A549 (cell line): Measurements from ENCODE around the gene MED27.

ENCODE experiments used
- BHLHE40 ChIP-seq: IDR thresholded peaks from 2 replicates; pipeline ENCODE4 v1.6.1; 2012; ENCODE audit warnings: low read depth, low read length, inconsistent platforms
- CEBPB ChIP-seq, 2 experiments: fragments of >200 bp in 1 of 2; sonication (Bioruptor Twin) in 1 of 2; formaldehyde crosslinking in 1 of 2; IDR thresholded peaks; 2 replicates each; pipeline ENCODE4 v1.6.1; 2012 to 2016
- CTCF ChIP-seq: fragments of >200 bp; sonication (Bioruptor Twin); formaldehyde crosslinking; IDR thresholded peaks from 3 replicates; pipeline ENCODE4 v1.5.1; 2016
- JUN ChIP-seq, 2 experiments: fragments of >200 bp; sonication (Bioruptor Twin); formaldehyde crosslinking; IDR thresholded peaks; 2 replicates in 1 of 2; 3 replicates in 1 of 2; pipeline ENCODE4 v1.6.1; 2016 to 2017
- JUNB ChIP-seq: fragments of >200 bp; sonication (Bioruptor Twin); formaldehyde crosslinking; IDR thresholded peaks from 2 replicates; pipeline ENCODE4 v1.6.1; 2016
- POLR2A ChIP-seq: IDR thresholded peaks from 2 replicates; pipeline ENCODE4 v1.6.1; 2012; ENCODE audit warnings: mild to moderate bottlenecking, low read length
- REST ChIP-seq: fragments of 200-600 bp; sonication (generic); IDR thresholded peaks from 2 replicates; pipeline ENCODE4 v1.6.1; 2016; ENCODE audit warnings: antibody characterized with exemption, mild to moderate bottlenecking, moderate library complexity
- ZFP36 ChIP-seq: fragments of 450-650 bp; IDR thresholded peaks from 2 replicates; pipeline ENCODE4 v1.6.1; 2014; ENCODE audit warnings: borderline replicate concordance; ENCODE audit not compliant: partially characterized antibody

DNA sequence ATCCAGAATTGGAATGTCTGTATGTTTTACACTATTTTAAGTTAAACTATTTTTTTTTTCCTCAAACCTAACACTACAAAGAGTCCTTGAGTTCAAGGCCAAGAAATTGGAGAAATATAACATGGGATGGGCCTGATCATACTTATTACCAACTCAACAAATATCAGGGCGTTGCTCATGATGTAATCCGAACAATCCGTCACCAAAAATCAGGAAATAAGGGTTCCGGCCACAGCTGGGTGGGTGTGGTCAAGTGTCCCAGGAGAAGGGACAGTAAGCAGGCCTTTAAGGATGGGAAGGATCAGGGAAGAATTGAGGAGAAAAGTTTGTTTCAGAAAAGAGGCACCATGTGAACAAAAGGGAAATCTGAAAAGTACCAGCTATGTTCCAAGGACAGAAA lies 29.8 kb downstream of the MED27 start:
- TF ChIP-seq CTCF (no peak), REST (no peak), BHLHE40 (no peak), JUN (IDR thresholded peaks at IDR 0.05) (no peak), POLR2A (no peak), CEBPB (IDR thresholded peaks at IDR 0.05) (no peak), JUNB (no peak), ZFP36 (no peak)
